Posterior cingulate gyrus (tissue), 11 donors: ENCODE results near the gene S100P.
"Not testable (repeated sequence)": the region's sequence is repeated elsewhere in the genome, so short reads cannot be mapped to it uniquely, and the experiment has no call there.

Source experiments
- DNase-seq, 10 donors: peaks; one replicate each; pipeline versions ENCODE4 v3.0.0 to v3.0.0-alpha.2; 2020 to 2021; ENCODE audit warnings: mixed read lengths in 3 of 10
- intact Hi-C: fragments of 100-400 bp; cut with DNase I; formaldehyde crosslinking; loops from one replicate; pipeline ENCODE4 v1.15.1; 2023

S100P gene

GRCh38 chr4:6719611-6720179, 26.0 kb downstream of the S100P start:
- intact Hi-C loops, result loop anchor here (1.0 to 10.0 kb wide), 5 partner anchors 63 to 351 kb away; partner anchors contain the start of gene KIAA0232
- DNase-seq, result no peak

GRCh38 chr4:6720202-6720699, 26.6 kb downstream of the S100P start:
- DNase-seq, result peak; percentile 79 to 98 (median 92)
- intact Hi-C loops, result loop anchor here (1.0 to 10.0 kb wide), 5 partner anchors 63 to 350 kb away; partner anchors contain the start of gene KIAA0232

- intact Hi-C loops, result loop anchor here (2.0 to 10.0 kb wide), 3 partner anchors 62 to 264 kb away; partner anchors contain the start of gene KIAA0232
- DNase-seq, result no peak
Measured at GRCh38 chr4:6721121-6721520, 27.4 kb downstream of the S100P start.

GRCh38 chr4:6722891-6723290, 29.2 kb downstream of the S100P start:
- intact Hi-C loops, result loop anchor here (10.0 kb wide), 1 partner anchor 262 kb away; no protein-coding TSS in a partner anchor
- no peak for DNase-seq

GRCh38 chr4:6723851-6724250, 30.2 kb downstream of the S100P start:
- intact Hi-C loops, result loop anchor here (10.0 kb wide), 1 partner anchor 261 kb away; no protein-coding TSS in a partner anchor
- DNase-seq, result no peak

GRCh38 chr4:6724421-6725111, 30.9 kb downstream of the S100P start:
- DNase-seq, result peak in 2 of 10 donors; percentile 59 to 74
- intact Hi-C loops, result loop anchor here (10.0 kb wide), 1 partner anchor 260 kb away; no protein-coding TSS in a partner anchor

- not testable (repeated sequence) for DNase-seq
- intact Hi-C loops, result loop anchor here (10.0 kb wide), 1 partner anchor 259 kb away; no protein-coding TSS in a partner anchor
Measured at GRCh38 chr4:6725427-6725961, 31.8 kb downstream of the S100P start.

- peak; percentile 78 to 99 (median 88) for DNase-seq
- intact Hi-C loops, result loop anchor here (10.0 kb wide), 1 partner anchor 257 kb away; no protein-coding TSS in a partner anchor
Measured at GRCh38 chr4:6727081-6727942, 33.6 kb downstream of the S100P start.

GRCh38 chr4:6727943-6728250, 34.2 kb downstream of the S100P start:
- intact Hi-C loops, result loop anchor here (10.0 kb wide), 1 partner anchor 257 kb away; no protein-coding TSS in a partner anchor
- no peak for DNase-seq

- no peak for DNase-seq
- intact Hi-C loops, result loop anchor here (10.0 kb wide), 1 partner anchor 256 kb away; no protein-coding TSS in a partner anchor
Measured at GRCh38 chr4:6728320-6729029, 34.8 kb downstream of the S100P start.

- DNase-seq, result no peak
- intact Hi-C loops, result no loop called here
Measured at GRCh38 chr4:6730603-6731317, 37.1 kb downstream of the S100P start.

GRCh38 chr4:6731318-6731675, 37.6 kb downstream of the S100P start:
- intact Hi-C loops, result no loop called here
- DNase-seq, result no peak

GRCh38 chr4:6731780-6732179, 38.1 kb downstream of the S100P start:
- DNase-seq, result no peak
- intact Hi-C loops, result no loop called here

GRCh38 chr4:6732441-6733357, 39.0 kb downstream of the S100P start:
- intact Hi-C loops, result no loop called here
- DNase-seq, result peak in 9 of 10 donors; percentile 43 to 96 (median 71)

GRCh38 chr4:6733358-6734164, 39.9 kb downstream of the S100P start:
- intact Hi-C loops, result no loop called here
- DNase-seq, result no peak

GRCh38 chr4:6734165-6734786, 40.6 kb downstream of the S100P start:
- no peak for DNase-seq
- intact Hi-C loops, result no loop called here

- no peak for DNase-seq
- intact Hi-C loops, result no loop called here
Measured at GRCh38 chr4:6739920-6740319, 46.2 kb downstream of the S100P start.
